C4-2B (cell line): ENCODE results near the gene SEMA6A.

ENCODE experiments used
- ZFX ChIP-seq: fragments of 450-650 bp; IDR thresholded peaks from 2 replicates; pipeline ENCODE4 v1.6.1; 2017
- TF ChIP-seq, protein P1 (sequence below): fragments of 450-650 bp; conservative IDR thresholded peaks from 2 replicates; pipeline ENCODE4 v1.5.1; 2017; ENCODE audit warnings: mild to moderate bottlenecking

- TF ChIP-seq, protein P1, sequence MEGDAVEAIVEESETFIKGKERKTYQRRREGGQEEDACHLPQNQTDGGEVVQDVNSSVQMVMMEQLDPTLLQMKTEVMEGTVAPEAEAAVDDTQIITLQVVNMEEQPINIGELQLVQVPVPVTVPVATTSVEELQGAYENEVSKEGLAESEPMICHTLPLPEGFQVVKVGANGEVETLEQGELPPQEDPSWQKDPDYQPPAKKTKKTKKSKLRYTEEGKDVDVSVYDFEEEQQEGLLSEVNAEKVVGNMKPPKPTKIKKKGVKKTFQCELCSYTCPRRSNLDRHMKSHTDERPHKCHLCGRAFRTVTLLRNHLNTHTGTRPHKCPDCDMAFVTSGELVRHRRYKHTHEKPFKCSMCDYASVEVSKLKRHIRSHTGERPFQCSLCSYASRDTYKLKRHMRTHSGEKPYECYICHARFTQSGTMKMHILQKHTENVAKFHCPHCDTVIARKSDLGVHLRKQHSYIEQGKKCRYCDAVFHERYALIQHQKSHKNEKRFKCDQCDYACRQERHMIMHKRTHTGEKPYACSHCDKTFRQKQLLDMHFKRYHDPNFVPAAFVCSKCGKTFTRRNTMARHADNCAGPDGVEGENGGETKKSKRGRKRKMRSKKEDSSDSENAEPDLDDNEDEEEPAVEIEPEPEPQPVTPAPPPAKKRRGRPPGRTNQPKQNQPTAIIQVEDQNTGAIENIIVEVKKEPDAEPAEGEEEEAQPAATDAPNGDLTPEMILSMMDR = no peak
- TF ChIP-seq ZFX = no peak
These were observed 68.1 kb downstream of the SEMA6A start for GRCh38 chr5:116506488-116506887.
